HEK293 (cell line): ENCODE measurements around the gene COX5A.

Experiments
- CTCF ChIP-seq: fragments of 450-650 bp; formaldehyde crosslinking; IDR thresholded peaks from 2 replicates; pipeline ENCODE4 v1.5.1; 2016; ENCODE audit warnings: missing biosample characterization, missing genetic modification characterization
- GFI1B ChIP-seq: fragments of 450-650 bp; formaldehyde crosslinking; IDR thresholded peaks from 2 replicates; pipeline ENCODE4 v1.5.1; 2016; ENCODE audit warnings: missing biosample characterization, missing genetic modification characterization
- HOXC10 ChIP-seq: sonication (generic); formaldehyde crosslinking; IDR thresholded peaks from 2 replicates; pipeline ENCODE4 v1.8.1; 2023; ENCODE audit warnings: mild to moderate bottlenecking, missing genetic modification reagents
- KLF1 ChIP-seq: fragments of 450-650 bp; formaldehyde crosslinking; IDR thresholded peaks from 2 replicates; pipeline ENCODE4 v1.5.1; 2016; ENCODE audit warnings: missing biosample characterization, missing genetic modification characterization
- SP2 ChIP-seq: fragments of 450-650 bp; formaldehyde crosslinking; IDR thresholded peaks from 2 replicates; pipeline ENCODE4 v1.5.1; 2016; ENCODE audit warnings: missing biosample characterization, missing genetic modification characterization
- ZNF133 ChIP-seq: fragments of 450-650 bp; formaldehyde crosslinking; IDR thresholded peaks from 2 replicates; pipeline ENCODE4 v1.5.1; 2016; ENCODE audit warnings: missing biosample characterization, missing genetic modification characterization
- ZNF274 ChIP-seq, 2 experiments: fragments of 200-500 bp in 1 of 2; fragments of 450-650 bp in 1 of 2; sonication (Bioruptor generic) in 1 of 2; formaldehyde crosslinking in 1 of 2; IDR thresholded peaks; 2 replicates each; pipeline versions ENCODE4 v1.5.1 to v1.6.1; 2014 to 2016; ENCODE audit warnings: borderline replicate concordance in 1 of 2, inconsistent platforms in 1 of 2, low read length in 1 of 2, missing biosample characterization in 1 of 2, missing genetic modification characterization in 1 of 2
- ZNF324 ChIP-seq: fragments of 450-650 bp; formaldehyde crosslinking; IDR thresholded peaks from 2 replicates; pipeline ENCODE4 v1.5.1; 2016; ENCODE audit warnings: missing biosample characterization, missing genetic modification characterization
- ZNF335 ChIP-seq: fragments of 450-650 bp; formaldehyde crosslinking; conservative IDR thresholded peaks from 2 replicates; pipeline ENCODE4 v1.5.1; 2016; ENCODE audit warnings: missing biosample characterization, missing genetic modification characterization
- ZNF354C ChIP-seq: fragments of 450-650 bp; formaldehyde crosslinking; IDR thresholded peaks from 2 replicates; pipeline ENCODE4 v1.5.1; 2016; ENCODE audit warnings: missing biosample characterization, missing genetic modification characterization, low read depth, borderline replicate concordance
- ZNF416 ChIP-seq: fragments of 450-650 bp; formaldehyde crosslinking; IDR thresholded peaks from 2 replicates; pipeline ENCODE4 v1.5.1; 2016; ENCODE audit warnings: missing biosample characterization, missing genetic modification characterization
- ZNF76 ChIP-seq: fragments of 450-650 bp; formaldehyde crosslinking; IDR thresholded peaks from 2 replicates; pipeline ENCODE4; 2016; ENCODE audit warnings: low read depth, missing biosample characterization, missing genetic modification characterization, borderline replicate concordance
- ZSCAN4 ChIP-seq: fragments of 450-650 bp; formaldehyde crosslinking; IDR thresholded peaks from 2 replicates; pipeline ENCODE4 v1.5.1; 2017; ENCODE audit warnings: missing biosample characterization, missing genetic modification characterization
- TF ChIP-seq, protein P1 (sequence below): fragments of 450-650 bp; formaldehyde crosslinking; optimal IDR thresholded peaks from 2 replicates; pipeline ENCODE3; 2016; ENCODE audit warnings: missing biosample characterization, mild to moderate bottlenecking, missing genetic modification characterization

- TF ChIP-seq ZSCAN4, result no peak
- no peak for TF ChIP-seq ZNF324 (tag by site-specific recombination)
- peak; percentile 94 for TF ChIP-seq ZNF335
- TF ChIP-seq CTCF, result no peak
- TF ChIP-seq, protein P1, sequence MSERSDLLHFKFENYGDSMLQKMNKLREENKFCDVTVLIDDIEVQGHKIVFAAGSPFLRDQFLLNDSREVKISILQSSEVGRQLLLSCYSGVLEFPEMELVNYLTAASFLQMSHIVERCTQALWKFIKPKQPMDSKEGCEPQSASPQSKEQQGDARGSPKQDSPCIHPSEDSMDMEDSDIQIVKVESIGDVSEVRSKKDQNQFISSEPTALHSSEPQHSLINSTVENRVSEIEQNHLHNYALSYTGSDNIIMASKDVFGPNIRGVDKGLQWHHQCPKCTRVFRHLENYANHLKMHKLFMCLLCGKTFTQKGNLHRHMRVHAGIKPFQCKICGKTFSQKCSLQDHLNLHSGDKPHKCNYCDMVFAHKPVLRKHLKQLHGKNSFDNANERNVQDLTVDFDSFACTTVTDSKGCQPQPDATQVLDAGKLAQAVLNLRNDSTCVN (tag by site-specific recombination), result peak; percentile 75
- TF ChIP-seq ZNF416, result no peak
- no peak for TF ChIP-seq ZNF133 (tag by site-specific recombination)
- peak; percentile 91 for TF ChIP-seq KLF1 (tag by site-specific recombination)
- no peak for TF ChIP-seq GFI1B
- no peak for TF ChIP-seq ZNF274 (IDR thresholded peaks at IDR 0.05; ENCODE audit: low read length)
- no peak for TF ChIP-seq ZNF274 (tag by site-specific recombination; IDR thresholded peaks at IDR 0.05; ENCODE audit: borderline replicate concordance)
- peak; percentile 62 for TF ChIP-seq SP2 (tag by site-specific recombination)
- TF ChIP-seq HOXC10 (CRISPR knock-in tag), result no peak
- TF ChIP-seq ZNF76 (tag by site-specific recombination), result no peak
- TF ChIP-seq ZNF354C, result no peak
Measured at GRCh38 chr15:74956648-74957475, 19.0 kb upstream of the COX5A start, which contains the start of gene RPP25.
